ENCODE data around the gene SPATA31C1.
"Not testable (repeated sequence)": the region's sequence is repeated elsewhere in the genome, so short reads cannot be mapped to it uniquely, and the experiment has no call there.

Gene SPATA31C1

DNA sequence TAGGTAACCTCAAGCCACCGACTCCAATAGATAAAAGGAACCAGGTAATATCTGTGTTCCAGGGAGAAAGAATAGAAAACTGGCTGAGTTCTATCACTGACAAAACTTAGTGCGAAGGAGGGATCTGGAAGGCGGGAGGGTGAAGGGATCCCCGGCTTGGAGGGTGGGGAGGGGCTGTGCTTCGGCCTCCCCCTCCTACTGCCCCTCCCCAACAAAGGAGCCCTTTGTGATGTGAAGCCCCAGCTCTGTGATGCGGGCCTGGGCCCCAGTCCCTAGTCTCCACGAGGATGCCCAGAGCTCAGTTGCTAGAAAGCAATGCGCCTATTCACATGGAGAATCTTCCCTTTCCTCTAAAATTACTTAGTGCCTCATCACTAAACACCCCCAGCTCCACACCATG, at the start of gene SPATA31C1:
Gene SPATA31C1 (plus strand): TSS at position 301 of the 400 bp plus-strand sequence.
- DNase-seq: not testable (repeated sequence)

DNA sequence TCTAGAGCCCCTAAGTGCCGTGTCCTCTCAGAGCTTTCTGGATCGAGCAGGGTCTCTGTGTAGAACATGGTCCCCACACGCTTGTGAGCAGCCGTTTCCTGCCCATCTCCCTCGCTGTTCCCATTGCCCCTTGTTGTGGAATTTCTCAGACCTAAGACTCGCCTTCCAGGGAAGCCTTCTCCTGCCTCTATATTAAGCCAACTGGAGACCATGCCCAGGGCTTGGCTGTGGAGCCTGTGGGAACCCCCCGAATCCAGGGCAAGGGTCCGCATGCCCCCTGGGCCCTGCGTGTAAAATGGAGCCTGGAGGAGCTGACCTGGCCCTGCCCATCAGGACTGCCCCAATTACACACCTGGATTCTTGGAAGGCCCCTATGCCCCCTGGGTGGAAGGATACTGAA, 49.6 kb upstream of the SPATA31C1 start:
- no peak for DNase-seq

- DNase-seq: no peak
Observed at GRCh38 chr9:87868635-87869034, 49.1 kb upstream of the SPATA31C1 start.

GRCh38 chr9:87869082-87869481, 48.7 kb upstream of the SPATA31C1 start:
- no peak for DNase-seq

DNA sequence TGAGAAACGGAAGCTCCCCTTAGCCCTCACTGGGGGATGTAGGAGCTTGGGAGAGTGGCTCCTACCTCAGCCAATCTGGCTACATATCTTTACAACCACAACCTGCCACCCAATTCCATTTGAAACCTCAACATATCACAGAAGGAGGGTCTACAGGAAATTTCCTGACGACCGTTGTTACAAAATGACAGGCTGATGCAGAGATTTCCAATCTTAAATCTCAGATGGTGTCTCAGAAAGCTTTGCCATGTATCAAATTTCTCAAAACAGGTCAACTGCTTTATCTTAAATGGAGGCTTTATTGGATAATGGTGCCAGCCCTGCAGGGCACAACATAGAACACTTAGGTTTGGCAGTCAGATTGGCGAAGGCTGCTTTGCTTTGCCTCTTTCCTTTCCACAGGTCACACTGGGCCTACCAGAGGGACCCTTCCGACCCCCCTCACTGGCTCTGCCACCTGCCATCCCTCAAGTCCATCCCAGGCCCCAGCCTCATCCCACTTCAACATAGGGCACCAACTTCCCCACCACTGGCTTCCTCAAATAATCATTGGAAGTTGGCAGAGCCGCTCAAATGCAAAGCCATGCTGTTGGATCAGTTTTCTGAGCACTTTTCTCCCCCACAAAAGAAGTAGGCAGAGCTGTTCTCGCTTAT, 46.2 kb upstream of the SPATA31C1 start:
- DNase-seq: no peak

GRCh38 chr9:87872079-87872624, 45.6 kb upstream of the SPATA31C1 start:
- no peak for DNase-seq

DNA sequence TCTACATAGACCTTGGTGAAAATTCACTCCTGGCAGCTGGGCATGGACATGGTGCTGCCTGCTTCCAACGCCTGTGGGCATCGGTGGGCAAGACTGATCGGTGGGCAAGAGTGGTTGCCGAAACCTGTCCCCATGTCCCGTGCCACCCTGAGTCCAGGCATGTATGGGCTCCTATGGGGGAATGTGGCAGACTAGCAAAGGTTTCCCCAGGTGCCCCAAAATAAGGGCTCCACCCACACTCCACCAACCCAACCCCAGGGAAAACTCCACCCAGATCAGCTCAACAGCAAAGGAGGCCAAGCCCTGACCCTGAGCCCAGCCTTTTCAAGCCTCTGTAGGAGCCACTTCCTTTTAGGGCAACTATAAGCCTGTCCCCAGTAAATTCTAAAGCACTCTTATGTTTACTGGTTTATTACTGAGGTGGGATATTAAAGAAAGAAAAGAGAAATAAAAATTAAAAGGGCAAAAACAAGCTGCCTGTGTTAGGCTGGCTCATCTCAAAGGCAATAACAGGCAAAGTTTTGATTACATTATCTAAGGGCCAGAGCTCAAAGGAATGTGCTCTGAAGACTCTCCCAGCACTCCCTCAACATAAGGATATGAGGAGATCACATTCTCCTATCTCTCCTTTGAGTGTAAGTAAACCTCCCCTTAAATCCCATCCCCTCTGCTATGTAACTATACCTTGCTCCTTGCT, 44.0 kb upstream of the SPATA31C1 start:
- no peak for DNase-seq

DNA sequence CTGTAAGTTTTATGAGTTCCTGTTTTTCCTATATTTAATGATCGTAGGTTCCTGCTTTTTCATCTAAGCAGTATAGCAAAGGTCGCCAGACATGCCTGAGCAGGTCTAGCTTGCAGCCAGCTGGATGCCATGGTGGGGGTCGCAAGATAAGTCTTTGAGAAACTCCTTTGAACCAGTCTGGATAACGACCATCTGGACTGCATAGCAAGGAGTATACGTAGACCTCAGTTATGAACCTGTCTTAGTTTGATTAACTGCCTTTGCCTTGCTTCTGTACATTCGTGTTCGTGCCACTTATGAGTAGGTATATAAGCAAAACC, 43.5 kb upstream of the SPATA31C1 start:
- no peak for DNase-seq

- DNase-seq: no peak
Observed at GRCh38 chr9:87875060-87875459, 42.7 kb upstream of the SPATA31C1 start.

DNA sequence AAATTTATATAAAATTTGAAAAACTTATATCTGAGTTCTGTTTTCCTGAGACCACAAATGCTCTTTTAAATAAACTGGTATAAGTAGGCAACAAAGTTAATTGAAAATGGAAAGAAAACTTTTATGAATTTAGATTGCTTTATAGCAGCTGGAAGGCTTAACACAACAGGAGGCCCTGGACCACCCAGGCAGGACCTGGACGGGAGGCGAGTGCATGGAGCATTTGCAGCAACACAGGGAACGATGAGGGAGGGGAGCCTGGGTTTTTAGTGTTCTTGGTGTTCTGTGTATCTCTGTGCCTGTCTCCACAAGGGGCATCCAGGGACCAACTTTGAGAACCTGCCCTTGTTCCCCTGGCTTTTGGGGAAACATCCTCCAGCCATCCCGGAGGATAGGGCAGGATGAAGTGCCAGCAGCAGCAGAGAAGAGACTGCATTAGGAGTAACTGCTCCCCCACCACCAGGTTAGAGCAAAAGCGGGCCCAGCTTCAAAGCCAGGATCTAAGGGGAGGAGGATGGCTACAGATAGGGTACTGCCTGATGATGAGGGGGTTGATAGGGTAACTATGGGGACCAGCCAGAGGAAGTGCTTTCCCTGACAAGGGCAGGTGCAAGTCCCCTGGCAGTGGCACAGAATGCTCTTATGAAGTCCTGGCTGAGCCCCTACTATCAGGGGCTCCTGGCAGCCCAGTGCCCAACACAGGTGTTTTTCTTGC, 41.8 kb upstream of the SPATA31C1 start:
- no peak for DNase-seq

GRCh38 chr9:87876708-87877107, 41.1 kb upstream of the SPATA31C1 start:
- DNase-seq: no peak

GRCh38 chr9:87878989-87879511, 38.7 kb upstream of the SPATA31C1 start:
- DNase-seq: no peak

DNA sequence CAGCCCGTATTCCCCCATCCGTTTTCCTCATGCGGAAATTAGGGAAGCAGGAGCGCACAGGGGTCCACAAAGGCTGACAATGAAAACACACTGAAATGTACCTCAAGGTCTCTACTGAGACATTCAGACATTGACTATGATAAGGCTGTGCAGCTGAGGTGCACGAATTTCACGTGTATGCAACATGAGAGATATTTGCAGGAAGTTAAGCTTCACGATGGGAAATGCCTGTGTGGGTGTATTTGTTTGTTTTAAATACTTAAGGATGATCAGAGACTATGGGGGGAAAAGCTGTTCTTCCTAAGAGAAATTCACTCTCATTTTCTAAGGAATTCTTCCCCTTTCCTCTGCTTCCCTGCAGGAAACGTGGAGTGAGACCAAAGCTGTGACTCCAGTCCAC, 37.6 kb upstream of the SPATA31C1 start:
- no peak for DNase-seq

DNA sequence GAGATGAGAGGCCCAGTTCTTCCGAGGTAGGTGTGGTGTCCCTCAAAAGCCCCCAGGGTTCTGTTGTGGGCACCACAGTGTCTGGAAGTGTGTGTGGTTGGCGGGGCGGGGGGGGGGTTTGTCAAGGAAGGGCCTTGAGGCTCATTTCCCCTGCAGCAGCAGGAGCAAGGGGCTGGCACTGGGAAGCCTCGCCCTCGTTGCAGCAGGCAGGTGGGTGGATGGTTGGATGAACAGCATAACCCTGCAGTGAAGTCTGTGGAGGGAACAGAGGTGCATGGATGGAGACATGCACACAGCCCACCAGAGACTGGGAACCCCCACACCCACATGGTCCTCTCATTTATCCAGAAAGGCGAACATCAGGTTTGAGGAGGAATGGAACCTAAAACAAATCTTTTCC, 37.1 kb upstream of the SPATA31C1 start:
- no peak for DNase-seq

- DNase-seq: no peak
Observed at GRCh38 chr9:87882627-87883026, 35.1 kb upstream of the SPATA31C1 start, which contains the start of gene SPATA31E1. Gene SPATA31E1 (plus strand): TSS chr9:87882877. CDS start chr9:87882892, 15 bp downstream.

DNA sequence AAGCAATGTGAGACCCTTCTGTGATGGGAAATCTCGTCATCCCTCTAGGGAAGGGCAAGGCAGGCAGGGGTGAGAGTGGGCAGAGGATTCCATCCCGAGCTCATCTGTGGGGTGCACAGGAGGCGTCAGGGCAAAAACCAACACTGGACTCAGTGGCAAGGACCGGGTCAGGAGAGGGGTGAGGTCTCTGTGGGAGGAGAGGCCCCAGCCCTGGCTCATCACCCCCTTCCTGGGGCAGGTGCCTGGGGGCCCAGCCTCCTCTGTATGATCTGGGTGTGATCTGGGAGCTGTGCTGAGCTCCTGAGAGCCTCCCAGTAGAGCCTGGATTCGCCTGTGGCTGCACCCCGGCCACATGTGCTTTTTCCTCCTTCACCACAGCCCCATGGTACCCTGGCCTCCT, 34.5 kb upstream of the SPATA31C1 start:
- DNase-seq: no peak

DNA sequence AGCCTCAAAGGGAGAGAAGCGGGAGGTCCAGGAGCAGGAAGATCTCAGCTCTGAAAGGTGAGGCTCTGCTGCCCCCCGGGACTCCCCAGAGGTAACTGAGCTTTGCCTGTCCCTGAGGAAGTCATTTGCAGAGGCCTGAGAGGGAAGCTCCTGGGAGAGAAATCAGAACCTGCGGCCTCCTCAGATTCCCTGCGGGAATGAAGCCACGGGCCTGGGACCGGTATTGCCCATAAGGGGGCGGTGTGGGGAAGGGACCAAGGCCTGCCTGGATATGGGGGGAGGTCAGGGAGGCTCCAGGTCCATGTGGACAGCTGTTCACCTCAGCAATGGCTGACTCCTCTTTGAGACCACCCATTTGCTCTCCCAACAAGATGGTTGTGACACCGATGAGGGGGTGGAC, 33.8 kb upstream of the SPATA31C1 start:
- no peak for DNase-seq

- no peak for DNase-seq
Observed at GRCh38 chr9:87884578-87885459, 32.9 kb upstream of the SPATA31C1 start.

GRCh38 chr9:87885484-87886189, 32.1 kb upstream of the SPATA31C1 start:
- no peak for DNase-seq

DNA sequence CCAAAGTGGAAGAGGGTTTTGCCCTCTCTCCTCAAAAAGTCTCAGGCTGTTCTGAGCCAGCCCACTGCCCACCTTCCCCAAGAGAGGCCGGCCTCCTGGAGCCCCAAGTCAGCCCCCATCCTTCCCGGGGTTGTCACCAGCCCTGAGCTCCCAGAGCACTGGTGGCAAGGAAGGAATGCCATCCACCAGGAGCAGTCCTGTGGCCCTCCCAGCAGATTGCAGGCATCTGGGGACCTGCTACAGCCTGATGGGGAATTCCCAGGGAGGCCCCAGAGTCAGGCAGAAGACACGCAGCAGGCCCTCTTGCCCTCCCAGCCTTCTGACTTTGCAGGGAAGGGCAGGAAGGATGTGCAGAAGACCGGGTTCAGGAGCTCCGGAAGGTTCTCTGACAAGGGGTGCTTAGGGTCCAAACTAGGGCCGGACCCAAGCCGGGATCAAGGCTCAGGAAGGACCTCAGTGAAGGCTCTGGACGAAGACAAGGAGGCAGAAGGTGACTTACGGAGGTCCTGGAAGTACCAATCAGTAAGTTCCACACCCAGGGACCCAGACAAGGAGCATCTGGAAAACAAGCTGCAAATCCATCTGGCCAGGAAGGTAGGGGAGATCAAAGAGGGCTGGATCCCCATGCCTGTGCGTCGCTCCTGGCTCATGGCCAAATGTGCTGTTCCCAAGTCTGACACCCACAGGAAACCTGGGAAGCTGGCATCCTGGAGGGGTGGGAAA, 31.4 kb upstream of the SPATA31C1 start:
- DNase-seq: no peak

- DNase-seq: no peak
Observed at GRCh38 chr9:87886933-87887505, 30.7 kb upstream of the SPATA31C1 start.
